DMS 273 treated with DMSO at 0.1 percent for 48 hours (cell line): Measurements from ENCODE around the gene MED6.

Source experiments
- DNase-seq: peaks from one replicate; lab custom pipeline; 2025; lab: John Stamatoyannopoulos, UW

The MED6 gene

DNA sequence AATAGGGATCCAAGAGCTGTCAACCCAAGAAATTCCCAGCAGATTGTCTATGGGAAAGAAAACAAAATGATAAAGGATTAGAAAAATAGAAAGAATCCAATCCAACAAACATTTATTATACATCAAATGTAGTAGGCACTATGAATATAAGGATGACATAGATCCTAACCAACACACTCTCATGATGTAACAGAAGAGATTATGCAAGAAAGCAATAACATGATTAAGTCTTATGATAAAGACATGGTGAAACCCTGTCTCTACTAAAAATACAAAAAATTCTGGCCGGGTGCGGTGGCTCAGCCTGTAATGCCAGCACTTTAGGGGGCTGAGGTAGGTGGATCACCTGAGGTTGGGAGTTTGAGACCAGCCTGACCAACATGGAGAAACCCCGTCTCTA is 2.7 kb downstream of the MED6 start:
- no peak for DNase-seq

DNA sequence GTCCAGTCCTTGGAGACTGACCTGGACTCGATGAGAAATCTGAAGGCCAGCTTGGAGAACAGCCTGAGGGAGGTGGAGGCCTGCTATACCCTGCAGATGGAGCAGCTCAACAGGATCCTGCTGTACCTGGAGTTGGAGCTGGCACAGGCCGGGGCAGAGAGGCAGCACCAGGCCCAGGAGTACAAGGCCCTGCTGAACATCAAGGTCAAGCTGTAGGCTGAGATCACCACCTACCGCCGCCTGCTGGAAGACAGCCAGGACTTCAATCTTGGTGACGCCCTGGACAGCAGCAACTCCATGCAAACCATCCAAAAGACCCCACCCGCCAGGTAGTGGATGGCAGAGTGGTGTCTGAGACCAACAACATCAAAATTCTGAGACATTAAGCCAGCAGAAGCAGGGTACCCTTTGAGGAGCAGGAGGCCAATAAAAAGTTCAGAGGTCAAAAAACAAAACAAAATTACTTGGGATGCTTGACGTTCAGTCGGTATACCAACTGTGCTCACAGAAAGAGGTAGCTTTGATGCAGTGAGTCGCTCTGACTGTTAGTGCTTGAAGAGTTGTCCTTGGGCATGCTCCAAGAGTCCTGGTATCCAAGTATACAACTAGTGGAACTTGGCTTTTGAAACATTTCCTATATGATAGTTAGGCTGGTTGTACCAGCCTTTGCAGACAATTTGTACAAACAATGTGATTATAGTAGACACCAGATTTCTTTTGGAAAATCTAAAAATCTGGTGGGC is 4.8 kb downstream of the MED6 start:
- DNase-seq: no peak

DNA sequence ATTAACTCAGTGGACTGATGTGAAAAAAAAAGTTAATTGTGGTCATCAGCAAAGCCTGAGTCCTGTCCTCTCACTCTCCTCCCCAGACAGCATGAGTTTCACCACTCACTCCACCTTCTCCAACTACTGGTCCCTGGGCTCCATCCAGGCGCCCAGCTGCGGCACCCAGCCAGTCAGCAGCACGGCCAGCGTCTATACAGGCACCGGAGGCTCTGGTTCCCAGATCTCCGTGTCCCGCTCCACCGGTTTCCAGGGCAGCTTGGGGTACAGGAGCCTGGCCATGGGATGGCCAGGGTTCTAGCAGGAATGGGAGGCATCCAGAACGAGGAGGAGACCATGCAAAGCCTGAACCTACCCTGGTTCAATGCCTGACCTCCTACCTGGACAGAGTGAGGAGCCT is 6.0 kb downstream of the MED6 start:
- DNase-seq: no peak

DNA sequence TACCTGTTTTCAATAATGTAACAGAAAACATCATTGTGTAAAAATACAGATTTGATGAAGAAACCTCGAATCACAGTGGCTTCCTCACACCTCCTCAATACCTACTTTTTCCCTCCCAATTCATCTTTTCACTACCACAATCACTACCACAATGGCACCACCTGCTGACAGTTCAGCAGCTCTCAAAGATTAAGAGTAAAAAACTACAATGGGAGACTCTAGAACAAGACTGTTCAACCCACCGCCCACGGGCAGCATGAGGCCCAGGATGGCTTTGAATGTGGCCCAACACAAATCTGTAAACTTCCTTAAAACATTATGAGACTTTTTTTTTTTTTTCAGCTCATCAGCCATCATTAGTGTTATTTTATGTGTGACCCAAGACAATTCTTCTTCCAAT is 15.2 kb downstream of the MED6 start:
- DNase-seq: no peak

DNA sequence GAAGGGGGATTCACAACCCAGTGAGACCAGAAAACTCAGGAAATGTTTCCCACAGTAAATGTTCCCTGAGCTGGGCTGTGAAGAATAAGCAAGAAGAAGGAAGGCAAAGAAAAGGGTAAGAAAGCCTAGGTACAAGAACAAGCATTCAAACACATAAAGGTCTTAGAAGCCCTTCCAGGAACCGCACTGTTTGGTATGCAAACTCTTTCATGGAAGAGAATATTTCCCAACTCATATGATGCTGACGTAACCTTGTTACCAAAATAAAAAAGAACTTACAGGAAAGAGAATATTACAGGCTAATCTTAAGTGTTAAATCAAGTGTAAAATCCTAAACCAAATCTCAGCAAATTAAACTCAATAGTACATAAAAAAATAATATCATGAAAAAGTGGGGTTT is 23.6 kb downstream of the MED6 start:
- no peak for DNase-seq

DNA sequence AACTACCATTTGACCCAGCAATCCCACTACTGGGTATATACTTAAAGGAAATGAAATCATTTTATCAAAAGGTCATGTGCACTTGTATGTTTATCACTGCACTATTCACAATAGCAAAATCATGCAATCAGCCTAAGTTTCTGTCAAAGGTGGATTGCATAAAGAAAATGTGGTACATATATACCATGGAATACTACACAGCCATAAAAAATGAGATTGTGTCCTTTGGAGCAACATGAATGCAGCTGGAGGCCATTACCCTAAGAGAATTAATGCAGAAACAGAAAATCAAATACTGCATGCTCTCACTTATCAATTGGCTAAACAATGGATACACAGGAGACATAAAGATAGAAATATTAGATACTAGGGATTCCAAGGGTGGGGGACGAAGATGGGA is 27.4 kb downstream of the MED6 start:
- DNase-seq: no peak

DNA sequence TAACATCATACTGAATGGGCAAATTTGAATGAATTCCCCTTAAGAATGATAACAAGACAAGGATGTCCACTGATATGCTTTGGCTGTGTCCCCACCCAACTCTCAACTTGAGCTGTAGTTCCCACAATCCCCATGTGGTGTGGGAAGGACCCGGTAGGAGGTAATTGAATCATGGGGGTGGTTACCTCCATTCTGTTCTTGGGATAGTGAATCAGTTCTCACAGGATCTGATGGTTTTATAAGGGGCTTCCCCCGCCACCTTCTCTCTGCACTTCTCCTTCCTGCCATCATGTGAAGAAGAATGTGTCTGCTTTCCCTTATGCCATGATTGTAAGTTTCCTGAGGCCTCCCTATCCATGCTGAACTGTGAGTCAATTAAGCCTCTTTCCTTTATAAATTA is 29.3 kb downstream of the MED6 start:
- no peak for DNase-seq

DNA sequence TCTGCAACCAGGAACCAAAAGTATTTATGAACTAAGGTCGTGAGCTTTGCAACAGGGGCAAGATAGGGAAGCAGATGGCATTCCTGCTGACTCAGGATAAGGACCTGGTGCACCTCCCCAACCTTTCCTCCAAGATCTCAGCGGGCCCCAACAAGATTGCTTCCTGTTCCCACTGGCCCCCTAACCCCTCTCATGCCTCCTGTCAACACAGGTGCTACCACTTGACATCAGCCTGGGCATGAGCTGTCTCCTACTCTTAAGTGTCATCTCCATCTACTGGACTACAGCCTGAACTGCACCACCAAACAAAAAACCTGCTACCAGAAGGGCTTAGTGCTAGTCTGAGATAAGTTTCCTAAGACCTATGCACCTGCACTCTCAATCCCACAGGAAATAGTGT is 32.7 kb downstream of the MED6 start:
- no peak for DNase-seq

DNA sequence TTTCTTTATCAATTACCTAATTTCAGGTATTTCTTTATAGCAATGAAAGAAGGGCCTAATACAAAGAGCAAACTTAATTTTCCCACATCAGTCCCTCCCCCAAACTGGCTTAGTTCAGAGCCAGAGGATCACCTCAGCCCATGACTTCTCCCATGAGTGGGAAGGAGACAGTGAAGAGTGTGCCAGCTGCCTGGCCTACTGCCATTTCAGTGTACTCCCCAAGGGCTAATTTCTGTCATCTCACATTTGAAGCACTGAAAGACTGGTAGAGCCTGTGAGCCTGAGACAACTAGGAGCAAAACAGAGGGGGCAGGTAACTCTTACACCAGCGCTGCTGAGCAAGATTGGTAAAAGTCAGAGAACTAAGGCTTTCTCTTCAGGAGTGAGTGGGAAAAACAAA is 36.6 kb downstream of the MED6 start:
- DNase-seq: no peak

DNA sequence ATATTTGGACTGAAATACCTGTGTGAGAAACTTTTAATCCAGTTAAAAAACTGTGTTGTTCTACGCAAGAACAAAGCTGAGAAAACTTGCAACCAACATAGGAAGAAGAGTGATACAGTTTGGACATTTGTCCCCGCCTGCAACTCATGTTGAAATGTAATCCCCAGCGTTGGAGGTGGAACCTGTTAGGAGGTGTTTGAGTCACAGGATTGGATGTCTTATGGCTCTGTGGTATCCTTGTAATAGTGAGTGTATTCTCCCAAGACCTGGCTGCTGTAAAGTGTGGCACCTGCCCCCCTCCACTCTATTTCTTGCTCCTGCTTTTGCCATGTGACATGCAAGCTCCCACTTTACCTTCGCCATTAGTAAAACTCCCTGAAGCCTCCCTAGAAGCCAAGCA is 37.0 kb downstream of the MED6 start:
- DNase-seq: no peak

DNA sequence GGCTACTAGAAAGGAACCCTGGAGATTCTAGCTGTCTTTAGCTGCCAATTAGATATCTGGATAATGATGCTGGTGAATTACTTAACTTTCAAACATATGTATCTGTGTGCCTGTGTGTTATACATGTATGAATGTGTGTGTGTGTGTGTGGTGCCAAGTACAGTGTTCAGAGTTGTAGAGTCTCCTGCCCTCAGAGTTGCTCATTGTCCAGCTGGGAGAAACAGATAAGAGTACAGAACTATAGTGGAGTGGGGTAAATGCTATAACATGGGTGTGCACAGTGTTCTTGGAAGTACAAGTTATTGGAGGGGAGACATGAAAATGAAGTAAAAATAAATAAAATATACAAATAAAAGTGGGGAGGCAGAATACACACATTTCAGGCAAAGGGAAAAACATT is 42.1 kb downstream of the MED6 start:
- no peak for DNase-seq

DNA sequence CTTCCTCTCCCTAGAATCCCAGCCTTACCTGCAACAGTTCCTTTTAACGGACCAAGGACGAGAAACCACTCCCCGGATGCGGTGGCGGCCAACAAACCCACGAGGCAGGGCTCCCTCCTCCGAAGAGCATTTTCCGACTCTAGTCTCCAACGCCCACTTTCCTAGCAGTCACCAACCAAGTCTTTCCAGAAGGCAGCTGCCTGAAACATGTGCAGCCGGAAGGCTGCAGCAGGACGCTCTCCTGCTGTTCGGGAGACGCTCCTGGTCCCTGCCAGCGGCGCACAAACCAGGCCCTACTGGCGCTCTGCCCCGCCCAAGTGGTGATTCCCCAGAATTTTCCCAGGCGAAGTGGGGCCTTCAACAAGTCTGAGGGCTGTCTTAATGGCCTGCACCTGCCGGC is 44.6 kb downstream of the MED6 start:
- no peak for DNase-seq

DNA sequence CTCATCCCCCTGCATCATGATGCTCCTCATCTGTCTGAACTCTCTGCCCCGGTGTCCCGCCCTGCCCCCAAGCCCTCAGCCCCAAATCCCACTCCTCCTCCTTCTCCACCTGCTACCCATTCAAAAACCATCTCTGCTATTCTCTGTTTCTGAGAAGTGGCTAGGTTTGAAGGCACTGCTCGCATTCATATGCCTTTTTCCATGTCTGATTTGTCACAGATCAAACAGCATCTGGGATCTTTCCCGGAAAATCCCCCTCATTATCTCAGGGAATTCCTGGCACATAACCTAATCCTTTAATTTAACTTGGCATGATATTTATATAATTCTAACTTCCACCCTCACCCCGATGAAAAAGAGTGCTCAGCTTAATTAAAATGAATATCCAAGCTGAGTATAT is 62.4 kb downstream of the MED6 start:
- DNase-seq: no peak

DNA sequence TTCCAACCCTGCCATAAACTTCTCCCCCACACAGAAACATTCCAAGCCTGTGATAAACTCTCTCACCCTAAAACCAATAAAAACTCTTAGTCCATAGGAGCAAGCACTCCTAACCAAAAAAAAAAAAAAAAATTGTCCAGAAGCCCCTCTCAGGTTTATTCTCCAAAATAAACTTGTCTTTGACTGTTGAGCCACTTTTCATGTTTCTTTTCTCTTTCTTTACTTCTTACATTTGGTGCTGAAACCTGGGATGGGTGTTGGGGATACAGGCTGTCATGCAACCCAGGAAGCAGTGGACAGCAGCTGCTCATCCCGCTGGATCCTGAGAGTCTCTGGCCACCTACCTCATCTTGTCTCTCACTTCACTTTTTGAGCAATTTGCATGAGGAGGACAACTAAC is 63.6 kb downstream of the MED6 start:
- no peak for DNase-seq

DNA sequence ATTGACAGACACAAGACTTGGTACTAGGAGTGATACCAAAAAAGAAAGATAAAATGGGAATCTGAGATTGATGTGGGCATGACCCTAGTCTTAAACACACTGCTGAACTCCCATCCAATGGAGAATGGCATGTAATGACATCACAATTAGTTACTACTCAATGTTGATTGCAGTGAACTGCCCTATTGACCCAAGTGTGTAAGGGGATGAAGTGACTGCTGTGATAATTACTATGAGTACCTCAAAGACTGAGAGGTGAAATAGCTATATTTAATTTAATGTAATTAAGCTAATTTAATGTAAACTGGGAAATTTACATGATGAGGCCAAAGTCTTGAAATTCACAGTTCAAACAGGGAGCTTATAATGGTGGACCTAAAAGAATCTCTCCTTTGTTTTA is 65.6 kb downstream of the MED6 start, which contains the start of gene ADAM20:
ADAM20 (minus strand) TSS at position 101 of the 400 bp plus-strand sequence. CDS start 10,247 bp downstream, outside the sequence.
- no peak for DNase-seq
